Esophagus squamous epithelium (tissue), 4 donors: ENCODE results near the gene DOCK11.

Source experiments
- CTCF ChIP-seq, 6 experiments: fragments of 450-650 bp in 4 of 6; fragments of 200-600 bp in 2 of 6; sonication (generic) in 2 of 6; IDR thresholded peaks; one replicate each; pipeline ENCODE4 v1.5.1; 2016 to 2019; ENCODE audit warnings: antibody characterized with exemption in 6 of 6, mild to moderate bottlenecking in 4 of 6, moderate library complexity in 4 of 6
- POLR2A ChIP-seq, 4 donors: fragments of 450-650 bp; IDR thresholded peaks; one replicate each; pipeline ENCODE4 v1.6.1; 2017; ENCODE audit warnings: antibody characterized with exemption in 4 of 4, mild to moderate bottlenecking in 4 of 4, moderate library complexity in 3 of 4

- no peak for TF ChIP-seq CTCF (IDR thresholded peaks at IDR 0.05)
- no peak for TF ChIP-seq POLR2A (IDR thresholded peaks at IDR 0.05)
Observed at GRCh38 chrX:118682258-118683014, 186.8 kb downstream of the DOCK11 start.
